Gastrocnemius medialis (tissue), 4 donors: ENCODE measurements around the gene PGGT1B. TPM values are rescaled to one million over a fixed set of nuclear protein-coding genes. Genes with fewer than 3 reads are reported as not detected.

Experiments
- ATAC-seq, 2 donors: fragments of 150-250 bp; one replicate each; pipeline ENCODE4 v1.9.1; 2016
- DNase-seq, 2 donors: peaks; one replicate each; pipeline ENCODE4 v3.0.0-alpha.2; 2019
- H3K27ac ChIP-seq, 4 donors: fragments of 200-600 bp; sonication (generic); 1 replicate in 1 of 4; 2 replicates in 3 of 4; pipeline ENCODE4 v1.5.1; 2016 to 2018; ENCODE audit warnings: mild to moderate bottlenecking in 2 of 4, moderate library complexity in 1 of 4
- H3K27me3 ChIP-seq, 3 donors: fragments of 200-600 bp; sonication (generic) in 2 of 3; 1 replicate in 1 of 3; 2 replicates in 2 of 3; pipeline versions ENCODE4 v1.5.1 to v1.6.0; 2016 to 2019; ENCODE audit warnings: mild to moderate bottlenecking in 1 of 3, moderate library complexity in 1 of 3
- H3K36me3 ChIP-seq, 2 donors: fragments of 200-600 bp; sonication (generic) in 1 of 2; one replicate each; pipeline ENCODE4 v1.5.1; 2017 to 2018
- H3K4me1 ChIP-seq, 2 donors: fragments of 200-600 bp; sonication (generic) in 1 of 2; one replicate each; pipeline ENCODE4 v1.5.1; 2016 to 2017; ENCODE audit warnings: mild to moderate bottlenecking in 2 of 2
- H3K4me3 ChIP-seq, 4 donors: fragments of 200-600 bp; sonication (generic) in 3 of 4; 1 replicate in 1 of 4; 2 replicates in 3 of 4; pipeline ENCODE4 v1.5.1; 2016 to 2019; ENCODE audit warnings: mild to moderate bottlenecking in 2 of 4
- H3K9me3 ChIP-seq, 3 donors: fragments of 200-600 bp; sonication (generic) in 2 of 3; 1 replicate in 1 of 3; 2 replicates in 2 of 3; pipeline ENCODE4 v1.5.1; 2016 to 2019
- POLR2A ChIP-seq, 2 donors: fragments of 450-650 bp; IDR thresholded peaks; one replicate each; pipeline ENCODE4 v1.6.1; 2017; ENCODE audit warnings: antibody characterized with exemption in 2 of 2, mild to moderate bottlenecking in 2 of 2, moderate library complexity in 2 of 2
- in situ Hi-C, 4 donors: fragments of 200-750 bp; cut with MboI; loops; one replicate each; pipeline versions ENCODE4 v1.15.0 to v1.8.0; 2017; ENCODE audit warnings: low sequenced_read_pairs in 4 of 4
- intact Hi-C: fragments of 100-400 bp; cut with DNase I; formaldehyde crosslinking; loops from one replicate; pipeline ENCODE4 v1.15.1; 2023; ENCODE audit warnings: low total_unique reads
- total RNA-seq, 4 donors: library from RNA; depleted of rRNA; stranded (reverse); fragments of >200 nt; gene quantifications; one replicate each; pipeline versions ENCODE4 v1.1.0 to v1.2.3, GENCODE V29; 2016
- TF ChIP-seq, protein P1 (sequence below), 5 experiments: fragments of 450-650 bp in 3 of 5; fragments of 200-600 bp in 2 of 5; sonication (generic) in 2 of 5; IDR thresholded peaks in 4 of 5; conservative IDR thresholded peaks in 1 of 5; 1 replicate in 4 of 5; 2 replicates in 1 of 5; pipeline ENCODE4 v1.5.1; 2016 to 2019; ENCODE audit warnings: antibody characterized with exemption in 5 of 5, mild to moderate bottlenecking in 3 of 5, moderate library complexity in 3 of 5

Gene PGGT1B
- total RNA-seq, 4 donors from 2014 or later = 6.7 to 16.3 (median 10.4) TPM

GRCh38 chr5:115196161-115196560 lies 66.5 kb downstream of the PGGT1B start:
- in situ Hi-C loops = no loop called here

GRCh38 chr5:115194676-115195075 lies 68.0 kb downstream of the PGGT1B start:
- H3K36me3 ChIP-seq = no peaks in the 10 kb centered on the region
- ATAC-seq (no peak), DNase-seq (no peak)
- in situ Hi-C loops = no loop called here
- no peaks in the 10 kb centered on the region for H3K27me3 ChIP-seq
- TF ChIP-seq POLR2A (IDR thresholded peaks at IDR 0.05) = no peak
- TF ChIP-seq, protein P1, sequence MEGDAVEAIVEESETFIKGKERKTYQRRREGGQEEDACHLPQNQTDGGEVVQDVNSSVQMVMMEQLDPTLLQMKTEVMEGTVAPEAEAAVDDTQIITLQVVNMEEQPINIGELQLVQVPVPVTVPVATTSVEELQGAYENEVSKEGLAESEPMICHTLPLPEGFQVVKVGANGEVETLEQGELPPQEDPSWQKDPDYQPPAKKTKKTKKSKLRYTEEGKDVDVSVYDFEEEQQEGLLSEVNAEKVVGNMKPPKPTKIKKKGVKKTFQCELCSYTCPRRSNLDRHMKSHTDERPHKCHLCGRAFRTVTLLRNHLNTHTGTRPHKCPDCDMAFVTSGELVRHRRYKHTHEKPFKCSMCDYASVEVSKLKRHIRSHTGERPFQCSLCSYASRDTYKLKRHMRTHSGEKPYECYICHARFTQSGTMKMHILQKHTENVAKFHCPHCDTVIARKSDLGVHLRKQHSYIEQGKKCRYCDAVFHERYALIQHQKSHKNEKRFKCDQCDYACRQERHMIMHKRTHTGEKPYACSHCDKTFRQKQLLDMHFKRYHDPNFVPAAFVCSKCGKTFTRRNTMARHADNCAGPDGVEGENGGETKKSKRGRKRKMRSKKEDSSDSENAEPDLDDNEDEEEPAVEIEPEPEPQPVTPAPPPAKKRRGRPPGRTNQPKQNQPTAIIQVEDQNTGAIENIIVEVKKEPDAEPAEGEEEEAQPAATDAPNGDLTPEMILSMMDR (IDR thresholded peaks at IDR 0.05 in 4 of 5, conservative IDR thresholded peaks at IDR 0.05 in 1 of 5) = no peak
- no peaks in the 10 kb centered on the region for H3K4me1 ChIP-seq
- intact Hi-C loops = no loop called here
- no peaks in the 10 kb centered on the region for H3K9me3 ChIP-seq
- no peak overlapping the region for H3K4me3 ChIP-seq
- H3K27ac ChIP-seq = no peak overlapping the region

More at GRCh38 chr5:115196161-115196560, 66.5 kb downstream of the PGGT1B start:
- ATAC-seq (no peak), DNase-seq (no peak)
- no peak for TF ChIP-seq POLR2A (IDR thresholded peaks at IDR 0.05)
- TF ChIP-seq, protein P1 (IDR thresholded peaks at IDR 0.05 in 4 of 5, conservative IDR thresholded peaks at IDR 0.05 in 1 of 5) = no peak
- Histone ChIP-seq H3K4me3 (no peak overlapping the region), H3K4me1 (no peaks in the 10 kb centered on the region), H3K27ac (no peak overlapping the region), H3K27me3 (no peaks in the 10 kb centered on the region), H3K36me3 (no peaks in the 10 kb centered on the region), H3K9me3 (no peaks in the 10 kb centered on the region)
- intact Hi-C loops = no loop called here

DNA sequence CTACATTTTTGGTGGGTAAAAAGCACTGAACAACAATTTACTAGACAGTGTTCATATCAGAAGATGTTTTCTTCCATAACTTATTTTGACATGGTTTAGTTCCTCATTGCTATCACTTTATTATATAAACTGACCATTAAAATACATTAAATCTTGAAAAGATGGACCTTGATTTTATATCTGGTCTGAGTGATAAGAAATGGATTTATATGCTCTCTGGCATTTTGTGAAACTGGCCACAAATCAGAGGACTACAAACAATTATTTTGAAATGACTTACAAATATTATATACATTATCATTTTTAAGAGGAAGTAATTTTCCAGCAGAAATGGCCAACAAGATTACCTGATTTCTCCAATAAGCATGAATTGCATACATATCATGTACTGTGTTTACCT lies 69.4 kb downstream of the PGGT1B start:
- no peak for DNase-seq

GRCh38 chr5:115192098-115192497 lies 70.6 kb downstream of the PGGT1B start:
- in situ Hi-C loops (no loop called here), intact Hi-C loops (no loop called here)
- DNase-seq (no peak), ATAC-seq (no peak)
- Histone ChIP-seq H3K36me3 (no peaks in the 10 kb centered on the region), H3K4me1 (no peaks in the 10 kb centered on the region), H3K27ac (no peak overlapping the region), H3K27me3 (no peaks in the 10 kb centered on the region), H3K4me3 (no peak overlapping the region), H3K9me3 (no peaks in the 10 kb centered on the region)
- TF ChIP-seq, protein P1 (IDR thresholded peaks at IDR 0.05 in 4 of 5, conservative IDR thresholded peaks at IDR 0.05 in 1 of 5) = no peak
- TF ChIP-seq POLR2A (IDR thresholded peaks at IDR 0.05) = no peak

More for the DNA sequence above, 69.4 kb downstream of the PGGT1B start:
- H3K36me3 ChIP-seq = no peaks in the 10 kb centered on the region
- ATAC-seq = no peak
- H3K4me1 ChIP-seq = no peaks in the 10 kb centered on the region
- H3K9me3 ChIP-seq = no peaks in the 10 kb centered on the region
- H3K4me3 ChIP-seq = no peak overlapping the region
- intact Hi-C loops (no loop called here), in situ Hi-C loops (no loop called here)
- TF ChIP-seq, protein P1 (IDR thresholded peaks at IDR 0.05 in 4 of 5, conservative IDR thresholded peaks at IDR 0.05 in 1 of 5) = no peak
- no peak for TF ChIP-seq POLR2A (IDR thresholded peaks at IDR 0.05)
- H3K27me3 ChIP-seq = no peaks in the 10 kb centered on the region
- H3K27ac ChIP-seq = no peak overlapping the region

GRCh38 chr5:115191474-115192031 lies 71.1 kb downstream of the PGGT1B start:
- intact Hi-C loops = no loop called here
- Histone ChIP-seq H3K27ac (no peak overlapping the region), H3K27me3 (no peaks in the 10 kb centered on the region), H3K4me1 (no peaks in the 10 kb centered on the region), H3K36me3 (no peaks in the 10 kb centered on the region), H3K9me3 (no peaks in the 10 kb centered on the region), H3K4me3 (no peak overlapping the region)
- in situ Hi-C loops = no loop called here
- ATAC-seq (no peak), DNase-seq (no peak)
- TF ChIP-seq, protein P1 (IDR thresholded peaks at IDR 0.05 in 4 of 5, conservative IDR thresholded peaks at IDR 0.05 in 1 of 5) = no peak
- no peak for TF ChIP-seq POLR2A (IDR thresholded peaks at IDR 0.05)
